DOHH2 (cell line): ENCODE measurements around the gene RGPD3.
"Not testable (repeated sequence)": the region's sequence is repeated elsewhere in the genome, so short reads cannot be mapped to it uniquely, and the experiment has no call there.

Experiments
- CTCF ChIP-seq: fragments of 200-600 bp; sonication (generic); IDR thresholded peaks from one replicate; pipeline ENCODE4 v1.5.1; 2014; ENCODE audit warnings: antibody characterized with exemption, mild to moderate bottlenecking, low read depth, low read length; ENCODE audit not compliant: poor library complexity, severe bottlenecking
- EZH2phosphoT487 ChIP-seq: fragments of 200-600 bp; sonication (generic); IDR thresholded peaks from 2 replicates; pipeline ENCODE4 v1.6.1; 2017; ENCODE audit warnings: borderline replicate concordance, mild to moderate bottlenecking, antibody characterized with exemption, low read length, moderate library complexity, mixed read lengths

DNA sequence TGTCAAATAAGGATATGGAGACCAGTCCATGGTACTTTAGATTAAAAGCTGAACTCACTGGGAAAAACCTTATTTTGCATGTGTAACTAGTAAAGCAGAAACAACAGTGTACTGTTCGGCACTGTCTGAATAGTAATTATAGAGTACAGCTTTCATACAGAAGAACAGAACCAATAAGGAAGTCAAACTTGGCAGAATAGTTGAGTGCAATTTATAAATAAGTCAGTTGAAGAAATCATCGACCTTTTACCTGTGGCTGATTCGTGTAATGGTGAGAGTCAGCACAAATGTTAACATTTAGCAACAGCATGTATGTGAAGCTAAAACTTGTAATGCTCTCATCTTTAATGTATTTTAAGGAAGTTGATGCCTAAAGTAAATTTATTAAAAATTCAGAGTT is 99.0 kb downstream of the RGPD3 start:
- TF ChIP-seq CTCF, EZH2phosphoT487: not testable (repeated sequence)
